Stimulated activated CD8-positive, alpha-beta memory T cell treated with anti-CD3 and anti-CD28 coated beads, Interleukin-15, amount 100 ng/mL, for 4 hours (primary cell): ENCODE results near the gene SSUH2.
"Not testable (repeated sequence)": the region's sequence is repeated elsewhere in the genome, so short reads cannot be mapped to it uniquely, and the experiment has no call there.

Experiments used
- DNase-seq, 2 donors: peaks; one replicate each; pipeline ENCODE4 v3.0.0-alpha.2; 2020; ENCODE audit warnings: low read depth in 2 of 2

SSUH2 gene

DNA sequence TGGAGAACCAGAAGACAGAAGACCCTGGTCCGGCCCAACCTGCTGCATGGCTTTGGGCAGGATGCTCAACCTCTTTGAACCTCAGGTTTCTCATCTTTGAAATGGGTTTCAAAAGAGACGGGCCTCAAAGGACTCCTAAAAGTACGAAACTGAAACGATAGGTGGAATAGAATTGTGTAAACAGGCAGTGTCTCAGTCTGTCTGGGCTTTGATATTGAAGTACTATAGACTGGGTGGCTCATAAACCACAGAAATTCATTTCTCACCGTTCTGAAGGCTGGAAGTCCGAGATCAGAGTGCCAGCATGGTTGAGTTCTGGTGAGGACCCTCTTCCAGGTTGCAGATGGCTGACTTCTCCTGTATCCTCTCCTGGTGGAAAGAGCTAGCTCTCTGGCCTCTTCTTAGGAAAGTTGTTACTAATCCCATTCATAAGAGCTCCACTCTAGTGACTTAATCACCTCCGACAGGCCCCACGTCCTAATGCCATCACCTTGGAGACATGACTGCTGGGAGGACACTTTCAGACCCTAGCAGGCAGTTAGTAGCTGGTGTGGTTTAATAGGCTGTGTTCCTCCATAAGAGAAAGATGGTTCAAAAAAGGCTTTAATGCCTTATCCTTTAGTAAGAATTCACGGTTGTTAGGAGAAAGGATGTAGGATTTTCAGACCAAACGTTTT, 35.7 kb downstream of the SSUH2 start:
- DNase-seq: no peak

GRCh38 chr3:8608041-8608790, 36.4 kb downstream of the SSUH2 start:
- DNase-seq: no peak

- DNase-seq: no peak
Measured at GRCh38 chr3:8607234-8608040, 37.2 kb downstream of the SSUH2 start.

GRCh38 chr3:8606701-8607231, 37.8 kb downstream of the SSUH2 start:
- DNase-seq: no peak

GRCh38 chr3:8604988-8605387, 39.6 kb downstream of the SSUH2 start:
- DNase-seq: no peak

DNA sequence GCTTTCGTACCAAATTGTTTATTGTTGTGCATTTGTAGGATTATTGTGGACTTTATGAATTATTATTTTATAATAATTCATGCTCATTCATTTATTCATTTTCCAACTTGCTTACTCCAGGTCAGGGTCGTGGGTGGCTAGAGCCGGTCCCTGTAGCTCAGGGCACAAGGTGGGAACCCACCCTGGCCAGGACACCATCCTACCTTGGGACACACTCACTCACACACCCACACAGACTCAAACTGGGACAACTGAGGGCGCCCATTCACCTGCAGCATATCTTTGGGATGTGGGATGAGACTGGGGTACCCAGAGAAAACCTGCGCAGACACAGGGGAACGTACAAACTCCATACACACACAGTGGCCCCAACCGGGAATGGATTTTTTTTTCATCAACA, 40.6 kb downstream of the SSUH2 start:
- DNase-seq: no peak

GRCh38 chr3:8603115-8603710, 41.4 kb downstream of the SSUH2 start:
- DNase-seq: no peak

- no peak for DNase-seq
Measured at GRCh38 chr3:8600457-8600856, 44.1 kb downstream of the SSUH2 start.

DNA sequence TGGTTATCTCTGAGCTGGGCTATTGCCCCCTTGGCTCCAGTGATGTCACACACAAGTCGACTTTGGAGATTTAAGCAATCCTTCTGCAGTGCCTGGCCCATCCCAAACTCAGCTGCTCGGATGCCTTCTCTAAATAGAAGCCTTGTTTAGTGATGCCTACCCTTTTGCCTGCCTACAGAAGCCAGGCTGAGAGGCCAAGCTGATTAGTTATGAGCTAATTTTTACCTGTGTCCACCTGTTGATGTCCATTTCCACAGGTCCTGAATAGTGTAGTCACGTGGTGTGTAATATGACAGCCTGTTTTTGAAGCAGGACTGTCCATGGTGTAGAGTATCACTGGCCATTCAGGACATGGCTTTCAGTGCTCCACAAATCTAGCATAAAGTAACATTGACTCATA, 45.5 kb downstream of the SSUH2 start:
- DNase-seq: no peak

- no peak for DNase-seq
Measured at GRCh38 chr3:8597219-8597853, 47.3 kb downstream of the SSUH2 start.

DNA sequence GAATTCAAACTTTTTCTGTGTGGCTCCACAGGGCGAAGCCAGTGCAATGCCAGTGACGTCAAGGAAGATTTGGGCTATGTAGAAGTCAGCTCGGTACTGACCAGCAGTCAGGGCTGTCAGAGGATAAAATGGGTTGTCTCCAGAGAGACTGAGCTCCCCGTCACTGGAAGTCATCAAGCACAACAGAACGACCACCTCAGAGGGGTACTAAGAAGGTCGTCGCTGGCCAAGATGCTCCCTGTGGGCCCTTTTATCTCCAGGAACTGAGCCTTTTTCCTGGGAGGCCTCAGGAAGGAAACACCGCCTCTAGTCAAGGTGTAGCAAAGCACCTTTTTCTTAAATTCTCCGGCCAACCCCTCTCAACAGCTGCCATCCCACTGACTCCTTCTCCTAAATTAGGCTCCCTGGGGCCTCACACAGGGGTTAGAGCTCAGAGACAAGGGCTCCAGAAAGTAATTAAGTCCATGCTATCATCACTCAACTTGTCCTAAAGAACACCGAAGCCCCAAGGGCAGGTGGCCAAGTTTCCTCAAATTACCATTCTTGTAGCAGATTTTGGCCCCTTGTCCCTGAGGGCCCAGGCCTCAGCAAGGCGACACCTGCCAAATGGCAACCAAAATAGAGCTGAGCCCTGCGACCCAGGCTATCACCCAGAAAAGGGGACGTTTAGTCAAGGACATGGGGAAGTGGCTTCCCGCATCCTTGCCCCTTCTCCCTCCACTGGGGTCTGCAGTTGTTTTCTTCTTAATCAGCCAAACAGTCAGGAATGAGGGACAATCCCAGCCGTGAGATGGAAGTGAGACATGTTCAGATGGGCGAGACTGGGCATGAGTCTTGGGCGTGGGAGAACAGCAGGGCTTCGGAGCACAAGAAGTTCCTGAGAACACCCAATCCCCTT, 48.0 kb downstream of the SSUH2 start:
- DNase-seq: no peak

DNA sequence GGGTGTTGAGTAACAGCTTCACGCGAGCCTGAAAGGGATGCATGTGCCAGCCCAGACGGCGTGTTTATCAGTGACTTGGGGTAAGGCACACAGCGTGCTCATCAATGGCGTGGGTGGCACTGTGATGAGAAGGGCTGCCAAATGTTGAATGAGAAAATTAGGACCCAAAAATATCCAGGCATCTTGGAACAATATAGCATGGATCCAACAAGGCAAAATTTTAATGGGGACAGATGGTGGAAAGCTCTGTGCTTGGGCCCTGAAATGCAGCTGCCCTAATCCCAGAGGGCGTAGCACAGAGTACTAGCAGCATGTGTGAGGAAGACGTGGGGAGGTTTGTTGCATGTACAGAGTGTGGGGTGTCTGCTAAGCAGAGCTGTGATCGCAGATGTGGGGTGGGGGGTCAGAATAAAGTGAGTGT, 48.9 kb downstream of the SSUH2 start:
- no peak for DNase-seq

DNA sequence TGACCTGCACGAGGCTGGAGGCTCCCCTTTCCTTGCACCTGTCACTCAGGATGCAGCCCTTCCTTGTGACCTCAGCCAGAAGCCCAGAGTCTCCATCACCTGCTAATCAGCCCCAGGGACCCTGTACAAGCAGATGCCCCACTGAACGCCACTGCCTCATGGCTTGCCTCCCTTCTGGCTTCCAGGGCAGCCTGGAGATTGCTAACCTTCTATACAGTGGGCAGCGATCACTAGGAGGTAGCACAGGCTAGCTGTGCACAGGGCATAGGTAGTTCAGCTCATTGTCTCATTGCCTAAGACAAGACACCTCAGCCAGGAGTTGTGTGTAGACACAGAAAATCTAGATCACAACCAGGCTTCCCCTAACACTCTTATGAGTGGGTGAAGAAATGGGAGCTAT, 49.3 kb downstream of the SSUH2 start:
- no peak for DNase-seq

GRCh38 chr3:8593021-8593827, 51.4 kb downstream of the SSUH2 start:
- no peak for DNase-seq

GRCh38 chr3:8589880-8590556, 54.6 kb downstream of the SSUH2 start:
- DNase-seq: no peak

DNA sequence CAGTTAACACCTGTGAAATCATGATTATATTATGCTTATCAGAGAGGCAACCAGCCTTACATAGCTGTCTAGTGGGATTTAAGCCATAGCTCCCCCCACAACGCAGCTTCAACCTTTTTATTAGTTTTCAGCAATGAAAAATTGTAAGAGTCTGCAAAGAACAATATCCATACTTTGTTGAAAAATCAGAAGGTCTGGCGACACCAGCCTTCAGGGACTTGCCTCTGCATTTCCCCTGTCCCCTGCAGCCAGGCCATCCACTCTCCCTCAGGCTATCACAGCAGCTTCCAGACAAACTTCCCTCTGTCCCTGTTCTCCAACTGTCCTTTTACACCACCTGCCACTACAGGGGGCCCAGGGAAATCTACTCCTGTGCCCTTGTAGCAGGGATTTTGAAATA, 59.9 kb downstream of the SSUH2 start:
- DNase-seq: no peak

GRCh38 chr3:8581806-8582445, 62.7 kb downstream of the SSUH2 start:
- no peak for DNase-seq

DNA sequence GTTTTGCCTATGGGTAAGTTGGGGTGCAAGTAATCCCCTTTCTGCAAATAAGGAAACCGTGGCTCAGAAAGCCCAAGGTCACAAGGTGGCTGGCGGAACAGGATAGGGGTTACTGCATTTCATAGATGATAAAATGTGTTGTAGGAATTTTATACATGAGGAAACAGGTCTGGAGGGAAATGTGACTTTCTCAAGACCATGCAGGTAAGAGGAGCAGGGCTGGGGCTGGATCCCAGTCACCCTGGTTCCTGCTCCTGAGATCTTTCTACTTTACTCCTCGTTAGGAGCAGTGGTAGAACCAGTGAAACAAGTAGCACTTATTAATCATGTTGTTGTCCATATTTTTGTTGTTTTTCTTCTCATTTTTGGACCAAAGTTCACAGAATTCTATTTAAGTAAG, 63.2 kb downstream of the SSUH2 start:
- no peak for DNase-seq

DNA sequence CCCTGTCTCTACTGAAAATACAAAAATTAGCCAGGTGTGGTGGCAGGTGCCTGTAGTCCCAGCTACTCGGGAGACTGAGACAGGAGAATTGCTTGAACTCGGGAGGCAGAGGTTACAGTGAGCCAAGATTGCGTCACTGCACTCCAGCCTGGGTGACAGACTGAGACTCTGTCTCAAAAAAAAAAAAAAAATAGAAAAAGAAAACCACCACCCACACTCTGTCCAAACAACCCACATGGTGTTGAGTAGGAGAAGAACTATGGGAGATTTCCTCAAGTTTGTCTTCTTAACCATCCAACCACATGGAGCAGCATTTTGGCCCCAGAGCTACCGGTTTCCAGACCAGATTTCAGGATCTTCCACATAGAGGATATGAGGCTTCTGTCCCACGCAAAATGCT, 64.2 kb downstream of the SSUH2 start:
- DNase-seq: not testable (repeated sequence)
